ENCODE data around the gene CHTOP.

The CHTOP gene

DNA sequence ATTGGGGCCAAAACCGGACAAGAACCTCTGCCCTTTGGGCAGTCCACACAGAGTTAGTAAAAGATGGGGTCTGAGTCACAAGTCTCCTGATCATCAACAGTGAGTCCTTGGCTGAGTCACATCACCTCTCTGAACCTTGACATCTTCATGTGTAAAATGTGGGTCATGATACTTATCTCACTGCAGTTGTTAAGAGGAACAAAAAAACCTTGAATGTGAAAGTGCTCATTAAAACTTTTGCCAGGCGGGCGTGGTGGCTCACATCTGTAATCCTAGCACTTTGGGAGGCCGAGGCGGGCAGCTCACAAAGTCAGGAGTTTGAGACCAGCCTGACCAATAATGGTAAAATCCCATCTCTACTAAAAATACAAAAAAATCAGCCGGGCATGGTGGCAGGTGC lies 36.7 kb upstream of the CHTOP start:
- no peak for DNase-seq (ENCODE audit: low read depth)
- H3K4me3 ChIP-seq (ENCODE audit: low read depth, low read length) = no peak overlapping the region
- TF ChIP-seq, protein P1, sequence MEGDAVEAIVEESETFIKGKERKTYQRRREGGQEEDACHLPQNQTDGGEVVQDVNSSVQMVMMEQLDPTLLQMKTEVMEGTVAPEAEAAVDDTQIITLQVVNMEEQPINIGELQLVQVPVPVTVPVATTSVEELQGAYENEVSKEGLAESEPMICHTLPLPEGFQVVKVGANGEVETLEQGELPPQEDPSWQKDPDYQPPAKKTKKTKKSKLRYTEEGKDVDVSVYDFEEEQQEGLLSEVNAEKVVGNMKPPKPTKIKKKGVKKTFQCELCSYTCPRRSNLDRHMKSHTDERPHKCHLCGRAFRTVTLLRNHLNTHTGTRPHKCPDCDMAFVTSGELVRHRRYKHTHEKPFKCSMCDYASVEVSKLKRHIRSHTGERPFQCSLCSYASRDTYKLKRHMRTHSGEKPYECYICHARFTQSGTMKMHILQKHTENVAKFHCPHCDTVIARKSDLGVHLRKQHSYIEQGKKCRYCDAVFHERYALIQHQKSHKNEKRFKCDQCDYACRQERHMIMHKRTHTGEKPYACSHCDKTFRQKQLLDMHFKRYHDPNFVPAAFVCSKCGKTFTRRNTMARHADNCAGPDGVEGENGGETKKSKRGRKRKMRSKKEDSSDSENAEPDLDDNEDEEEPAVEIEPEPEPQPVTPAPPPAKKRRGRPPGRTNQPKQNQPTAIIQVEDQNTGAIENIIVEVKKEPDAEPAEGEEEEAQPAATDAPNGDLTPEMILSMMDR (IDR thresholded peaks at IDR 0.05; ENCODE audit: control insufficient read depth, extremely low read depth, insufficient read depth) = no peak

DNA sequence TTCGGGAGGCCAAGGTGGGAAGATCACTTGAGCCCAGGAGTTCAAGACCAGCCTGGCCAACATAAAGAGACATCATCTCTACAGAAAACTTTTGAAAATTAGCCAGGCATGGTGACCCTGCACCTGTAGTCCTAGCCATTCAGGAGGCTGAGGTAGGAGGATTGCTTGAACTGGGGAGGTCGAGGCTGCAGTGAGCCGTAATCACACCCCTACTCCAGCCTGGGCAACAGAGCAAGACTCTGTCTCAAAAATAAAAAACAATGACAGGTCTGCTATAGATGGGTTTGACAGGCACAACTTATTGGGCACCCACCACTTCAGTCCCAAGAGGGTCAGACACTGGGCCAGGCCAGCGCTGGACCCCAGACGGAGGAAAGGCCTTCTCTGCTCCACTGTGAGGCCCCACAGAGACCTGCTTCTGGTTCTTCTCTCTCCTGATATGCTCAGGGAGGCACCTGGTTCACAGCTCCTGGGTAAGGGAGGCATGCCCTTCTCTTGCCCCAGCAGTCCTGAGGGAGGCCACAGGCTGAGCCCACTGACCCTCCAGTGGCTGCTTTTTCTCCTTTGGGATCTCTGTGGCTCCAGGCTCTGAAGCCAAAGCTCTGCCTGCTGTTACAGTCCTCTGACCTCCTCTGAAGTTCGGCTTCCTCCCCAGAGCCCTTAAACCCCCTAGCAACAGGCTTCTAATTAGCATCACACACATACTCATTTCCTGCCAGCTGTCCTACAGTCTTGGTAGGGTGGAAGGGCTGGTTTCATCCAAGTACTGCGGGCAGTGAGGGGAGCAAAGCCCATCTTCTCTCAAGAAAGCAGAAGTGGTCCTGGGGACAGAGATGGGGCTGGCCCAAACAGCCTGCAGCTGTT lies 35.3 kb upstream of the CHTOP start:
- no peak overlapping the region for H3K4me3 ChIP-seq (ENCODE audit: low read depth, low read length)
- TF ChIP-seq, protein P1 (IDR thresholded peaks at IDR 0.05; ENCODE audit: control insufficient read depth, extremely low read depth, insufficient read depth) = no peak
- DNase-seq (ENCODE audit: low read depth) = no peak

DNA sequence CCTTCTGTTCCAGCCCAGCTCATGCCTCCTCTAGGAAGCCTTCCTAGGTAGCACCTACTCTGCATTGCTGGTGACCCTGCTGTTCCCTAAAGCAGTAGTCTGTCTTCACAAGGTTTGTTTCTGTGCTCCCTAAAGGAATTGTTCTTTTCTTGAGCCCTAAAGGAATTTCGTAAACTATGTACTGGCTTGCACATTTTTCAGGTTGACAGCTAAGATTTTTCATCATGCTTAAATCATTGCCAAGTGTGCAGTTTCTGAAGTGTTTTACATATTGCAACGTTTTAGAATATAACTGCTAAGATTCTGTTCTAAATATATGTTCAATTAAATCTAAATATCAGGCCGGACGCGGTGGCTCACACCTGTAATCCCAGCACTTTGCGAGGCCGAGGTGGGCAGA lies 34.0 kb upstream of the CHTOP start:
- no peak overlapping the region for H3K4me3 ChIP-seq (ENCODE audit: low read depth, low read length)
- TF ChIP-seq, protein P1 (IDR thresholded peaks at IDR 0.05; ENCODE audit: control insufficient read depth, extremely low read depth, insufficient read depth) = no peak
- no peak for DNase-seq (ENCODE audit: low read depth)

DNA sequence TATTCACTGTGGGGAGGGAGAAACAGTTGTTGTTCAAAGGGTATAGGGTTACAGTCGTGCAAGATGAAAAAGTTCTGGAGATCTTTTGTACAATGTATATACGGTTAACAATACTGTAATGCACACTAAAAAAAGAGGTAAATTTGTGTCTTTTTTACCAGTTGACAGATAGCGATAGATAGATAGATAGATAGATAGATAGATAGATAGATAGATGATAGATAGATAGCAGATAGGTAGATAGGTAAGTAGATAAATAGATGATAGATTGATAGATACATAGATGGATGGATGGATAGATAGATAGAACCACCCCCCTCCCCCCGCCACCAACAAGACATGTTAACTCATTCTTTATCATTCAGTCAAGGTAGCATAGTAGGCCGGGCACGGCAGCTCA lies 31.1 kb upstream of the CHTOP start:
- TF ChIP-seq, protein P1 (IDR thresholded peaks at IDR 0.05; ENCODE audit: control insufficient read depth, extremely low read depth, insufficient read depth) = no peak
- no peak overlapping the region for H3K4me3 ChIP-seq (ENCODE audit: low read depth, low read length)
- DNase-seq (ENCODE audit: low read depth) = no peak

DNA sequence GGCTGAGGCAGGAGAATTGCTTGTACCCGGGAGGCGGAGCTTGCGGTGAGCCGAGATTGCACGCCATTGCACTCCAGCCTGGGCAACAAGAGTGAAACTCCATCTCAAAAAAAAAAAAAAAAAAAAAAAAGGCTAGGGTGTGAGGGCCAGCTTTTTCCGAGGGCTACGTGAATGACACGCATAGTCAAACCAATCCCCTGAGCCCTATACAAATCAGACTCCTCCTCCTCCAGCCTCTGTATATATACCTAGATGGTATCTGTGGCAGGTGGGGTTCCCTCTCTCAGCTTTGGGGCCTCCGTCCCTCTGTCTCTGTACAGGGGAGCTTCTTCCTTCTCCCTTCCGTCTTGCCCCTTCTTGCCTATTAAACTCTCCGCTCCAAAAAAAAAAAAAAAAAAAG lies 27.7 kb upstream of the CHTOP start:
- TF ChIP-seq, protein P1 (IDR thresholded peaks at IDR 0.05; ENCODE audit: control insufficient read depth, extremely low read depth, insufficient read depth) = no peak
- H3K4me3 ChIP-seq (ENCODE audit: low read depth, low read length) = no peak overlapping the region
- no peak for DNase-seq (ENCODE audit: low read depth)

DNA sequence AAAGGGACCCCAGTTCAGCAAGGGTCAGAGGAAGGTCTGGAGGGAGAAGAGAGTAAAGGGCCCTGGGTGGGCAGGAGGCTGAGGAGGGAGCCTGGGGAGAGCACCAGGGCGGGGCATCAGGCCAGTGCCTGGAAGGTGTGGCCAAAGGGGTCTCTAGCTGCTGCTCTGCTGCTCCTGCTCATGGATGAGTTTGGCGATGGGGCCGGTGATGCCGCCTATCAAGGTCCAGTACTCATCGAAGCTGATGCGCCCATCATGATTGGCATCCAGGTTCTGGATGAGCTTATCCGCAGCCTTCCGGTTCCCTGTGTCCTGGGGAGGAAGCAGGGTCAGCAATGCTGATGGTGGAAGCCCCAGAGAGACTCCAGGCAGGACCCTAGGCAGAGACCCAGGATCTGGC lies 26.5 kb upstream of the CHTOP start:
- no peak overlapping the region for H3K4me3 ChIP-seq (ENCODE audit: low read depth, low read length)
- no peak for DNase-seq (ENCODE audit: low read depth)
- TF ChIP-seq, protein P1 (IDR thresholded peaks at IDR 0.05; ENCODE audit: control insufficient read depth, extremely low read depth, insufficient read depth) = no peak

Measured in LNCaP clone FGC (cell line).